GM18502 (cell line): Measurements from ENCODE around the gene GTPBP10.
A peak's percentile ranks its signal among the peaks of the same experiment; 100 is the strongest.
"Not testable (repeated sequence)": the region's sequence is repeated elsewhere in the genome, so short reads cannot be mapped to it uniquely, and the experiment has no call there.

Source experiments
- ATAC-seq: cut with Tn5 transposase; IDR thresholded peaks from one replicate; pipeline ENCODE4 v1.9.1; 2021; ENCODE audit warnings: mild to moderate bottlenecking; ENCODE audit not compliant: unreplicated experiment, poor library complexity

The GTPBP10 gene

GRCh38 chr7:90346336-90347125, at the start of gene GTPBP10:
GTPBP10 (plus strand) TSS chr7:90346716; CDS start chr7:90346742, 26 bp downstream.
- peak; percentile 94 for ATAC-seq

GRCh38 chr7:90298145-90299038, 48.1 kb upstream of the GTPBP10 start:
- peak; percentile 82 for ATAC-seq

DNA sequence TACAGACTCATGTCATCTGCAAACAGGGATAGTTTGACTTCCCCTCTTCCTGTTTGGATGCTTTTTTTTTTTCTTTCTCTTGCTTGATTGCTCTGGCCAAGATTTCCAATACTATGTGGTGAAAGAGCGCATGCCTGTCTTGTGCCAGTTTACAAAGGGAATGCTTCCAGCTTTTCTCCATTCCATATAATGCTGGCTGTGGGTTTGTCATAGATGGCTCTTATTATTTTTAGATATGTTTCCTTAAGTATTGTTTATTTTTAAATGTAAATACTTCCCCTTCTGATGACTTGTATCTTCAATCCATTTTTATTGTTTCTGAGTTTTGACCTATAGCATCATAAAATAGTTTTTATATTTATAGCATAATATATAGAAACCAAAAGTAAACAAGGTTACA, 43.3 kb upstream of the GTPBP10 start:
- ATAC-seq = no peak

DNA sequence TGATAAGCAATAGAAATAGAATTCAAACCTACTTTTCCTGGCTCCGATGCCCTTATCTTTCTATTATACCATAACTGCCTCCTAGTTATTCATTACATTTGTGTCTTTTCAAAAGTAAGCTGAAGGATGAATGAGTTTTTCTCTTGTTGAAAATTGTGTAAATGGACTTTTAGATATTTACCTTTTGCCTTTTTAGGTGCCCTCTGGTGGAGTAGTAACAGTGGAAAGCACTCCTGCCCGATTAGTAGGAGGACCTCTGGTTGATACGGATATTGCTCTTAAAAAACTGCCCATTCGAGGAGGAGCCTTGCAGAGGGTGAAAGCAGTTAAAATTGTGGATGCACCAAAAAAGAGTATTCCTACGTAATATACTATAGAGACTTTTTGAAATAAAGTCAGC, 36.6 kb upstream of the GTPBP10 start:
- no peak for ATAC-seq

DNA sequence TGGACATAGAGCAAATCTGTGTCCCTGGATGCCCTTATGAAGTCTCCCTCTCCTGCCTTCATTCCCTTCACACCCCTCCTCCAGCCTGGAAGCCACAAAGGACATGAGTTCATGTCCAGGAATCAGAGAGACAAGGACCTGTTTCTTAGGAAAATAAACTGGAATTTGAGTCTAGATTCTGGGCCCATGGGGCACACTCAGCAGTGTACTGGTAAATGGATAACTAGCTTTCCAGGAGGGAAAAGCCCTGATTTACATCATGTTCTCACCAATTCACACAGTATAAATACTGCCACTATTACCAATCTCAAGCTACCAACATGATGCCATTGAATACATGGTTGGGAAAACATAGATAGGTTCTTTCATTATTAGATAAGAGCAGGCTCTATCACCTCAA, 35.3 kb upstream of the GTPBP10 start:
- no peak for ATAC-seq

GRCh38 chr7:90312745-90313144, 33.8 kb upstream of the GTPBP10 start:
- ATAC-seq = no peak

DNA sequence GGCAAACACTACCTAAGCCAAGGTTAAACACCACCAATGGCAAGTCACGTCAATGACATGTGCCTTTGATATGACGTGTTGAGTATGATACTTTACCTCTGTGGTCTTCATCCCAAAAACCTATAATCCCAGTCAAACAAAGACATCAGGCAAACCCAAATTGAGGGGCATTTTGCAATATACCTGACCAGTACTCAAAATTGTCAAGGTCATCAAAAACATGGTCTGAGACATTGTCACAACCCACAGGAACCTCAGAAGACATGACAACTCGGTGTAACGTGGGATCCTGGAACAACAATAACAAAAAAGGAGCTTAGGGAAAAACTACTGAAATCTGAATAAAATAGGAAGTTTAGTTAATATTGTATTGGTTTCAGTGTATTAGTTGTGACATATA, 32.6 kb upstream of the GTPBP10 start:
- no peak for ATAC-seq

DNA sequence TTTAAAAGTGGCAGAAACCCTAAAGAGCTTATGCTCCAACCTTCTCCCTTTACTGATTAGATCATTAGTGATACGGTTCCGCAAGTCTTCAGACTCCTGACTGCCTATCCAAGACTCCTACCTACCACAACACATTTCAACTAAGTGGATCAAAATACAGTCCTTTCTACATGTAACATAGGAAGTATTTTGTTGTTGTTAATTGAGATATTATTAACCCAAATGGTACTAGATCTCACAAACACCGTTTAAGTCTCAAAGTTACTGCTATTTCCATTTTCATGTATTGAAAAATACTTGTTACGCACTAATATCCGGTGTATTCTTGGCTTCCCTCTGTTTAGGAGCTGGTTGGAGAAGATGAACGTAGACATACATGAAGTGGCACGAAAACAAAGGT, 26.5 kb upstream of the GTPBP10 start:
- no peak for ATAC-seq

GRCh38 chr7:90320418-90320800, 26.1 kb upstream of the GTPBP10 start:
- no peak for ATAC-seq

GRCh38 chr7:90320801-90321494, 25.6 kb upstream of the GTPBP10 start, which contains the start of gene FAM237B:
FAM237B (minus strand) TSS chr7:90321304; CDS start chr7:90319748, 1,556 bp downstream.
- ATAC-seq = no peak

DNA sequence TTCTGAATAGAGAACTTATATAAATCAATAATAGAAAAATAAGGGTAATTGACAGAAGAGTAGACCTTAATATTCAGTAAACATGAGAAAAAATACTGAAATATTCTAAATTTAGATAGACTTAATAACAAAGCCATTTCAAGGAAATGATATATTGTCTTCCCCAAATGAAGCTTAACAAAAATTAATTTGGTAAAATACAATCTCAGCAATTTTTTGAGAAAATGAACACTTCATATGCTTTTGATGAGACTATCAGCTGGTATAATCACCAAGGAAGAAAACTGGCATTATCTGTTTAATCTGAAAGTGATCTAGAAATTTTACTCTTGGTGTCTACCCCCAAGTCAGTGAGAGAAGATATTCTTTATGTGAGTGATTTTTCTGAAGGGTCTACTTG, 23.7 kb upstream of the GTPBP10 start:
- no peak for ATAC-seq

DNA sequence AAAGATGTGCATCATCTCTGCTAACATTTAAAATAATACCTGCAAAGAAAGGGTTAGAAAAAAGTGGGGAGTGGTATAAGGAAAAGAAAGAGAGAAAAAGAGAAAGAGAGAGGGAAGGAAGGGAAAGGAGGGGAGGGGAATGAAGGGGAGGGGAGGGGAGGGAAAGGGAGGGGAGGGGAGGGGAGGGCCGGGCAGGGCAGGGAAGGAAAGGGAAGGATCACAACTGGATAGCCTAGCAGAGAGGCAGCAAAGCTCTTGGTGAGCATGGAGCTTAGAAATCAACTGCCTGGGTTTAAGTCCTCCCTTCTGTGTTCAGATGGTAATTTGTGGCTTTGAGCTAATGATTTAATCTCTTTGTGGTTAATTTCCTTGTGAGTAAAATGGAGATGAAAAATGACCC, 20.0 kb upstream of the GTPBP10 start:
- ATAC-seq = no peak

DNA sequence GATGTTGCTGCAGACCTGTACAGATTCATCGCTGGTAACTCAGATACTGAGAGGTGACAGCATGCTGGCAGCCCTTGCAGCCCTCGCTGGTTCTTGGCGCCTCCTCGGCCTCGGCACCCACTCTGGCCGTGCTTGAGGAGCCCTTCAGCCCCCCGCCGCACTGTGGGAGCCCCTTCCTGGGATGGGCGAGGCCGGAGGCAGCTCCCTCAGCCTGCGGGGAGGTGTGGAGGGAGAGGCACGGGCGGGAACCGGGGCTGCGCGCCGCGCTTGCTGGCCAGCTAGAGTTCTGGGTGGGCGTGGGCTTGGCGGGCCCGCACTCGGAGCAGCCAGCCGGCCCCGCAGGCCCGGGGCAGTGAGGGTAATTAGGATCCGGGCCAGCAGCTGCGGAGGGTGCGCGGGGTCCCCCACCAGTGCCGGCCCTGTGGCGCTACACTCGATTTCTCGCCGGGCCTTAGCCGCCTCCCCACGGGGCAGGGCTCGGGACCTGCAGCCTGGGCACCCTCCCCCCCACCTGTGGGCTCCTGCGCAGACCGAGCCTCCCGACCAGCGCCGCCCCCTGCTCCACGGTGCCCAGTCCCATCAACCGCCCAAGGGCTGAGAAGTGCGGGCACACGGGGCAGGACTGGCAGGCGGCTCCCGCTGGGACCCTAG, 12.2 kb upstream of the GTPBP10 start:
- ATAC-seq = no peak

- not testable (repeated sequence) for ATAC-seq
Observed at GRCh38 chr7:90334926-90335325, 11.6 kb upstream of the GTPBP10 start.

DNA sequence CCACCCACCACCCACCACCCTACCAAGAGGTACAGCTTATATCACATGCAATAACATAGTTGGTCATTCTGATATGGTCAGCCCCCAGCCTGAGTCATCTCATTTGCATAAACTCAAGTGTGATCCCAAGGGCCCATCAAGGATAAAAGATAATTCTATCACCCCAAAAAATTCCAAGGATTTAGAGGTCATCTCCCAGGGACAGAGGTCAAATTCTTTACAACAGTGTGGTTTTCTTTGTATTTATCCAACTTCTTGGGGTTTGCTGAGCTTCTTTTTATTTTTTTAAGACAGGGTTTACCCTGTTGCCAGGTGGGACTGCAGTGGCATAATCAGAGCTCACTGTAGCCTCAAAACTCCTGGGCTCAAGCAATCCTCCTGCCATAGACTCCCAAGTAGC, 9.4 kb upstream of the GTPBP10 start:
- no peak for ATAC-seq

DNA sequence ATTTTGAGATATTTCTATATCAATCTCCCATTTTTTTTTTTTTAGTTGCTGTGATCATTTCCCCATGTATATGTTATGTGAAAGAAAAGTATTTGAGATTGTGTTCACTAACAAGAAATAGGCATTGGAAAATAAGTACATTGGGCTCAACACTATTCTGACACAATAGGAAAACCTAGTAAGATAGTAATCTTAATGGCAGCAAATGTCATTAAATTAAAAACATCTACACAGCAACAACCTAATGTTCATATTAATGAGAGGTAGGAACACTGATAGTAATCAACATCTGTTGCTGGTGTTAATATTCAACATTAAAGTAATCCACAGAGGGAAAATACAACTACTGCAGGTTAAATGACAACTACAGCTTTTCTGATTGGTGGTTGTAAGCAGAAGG, 1.5 kb upstream of the GTPBP10 start:
- no peak for ATAC-seq

DNA sequence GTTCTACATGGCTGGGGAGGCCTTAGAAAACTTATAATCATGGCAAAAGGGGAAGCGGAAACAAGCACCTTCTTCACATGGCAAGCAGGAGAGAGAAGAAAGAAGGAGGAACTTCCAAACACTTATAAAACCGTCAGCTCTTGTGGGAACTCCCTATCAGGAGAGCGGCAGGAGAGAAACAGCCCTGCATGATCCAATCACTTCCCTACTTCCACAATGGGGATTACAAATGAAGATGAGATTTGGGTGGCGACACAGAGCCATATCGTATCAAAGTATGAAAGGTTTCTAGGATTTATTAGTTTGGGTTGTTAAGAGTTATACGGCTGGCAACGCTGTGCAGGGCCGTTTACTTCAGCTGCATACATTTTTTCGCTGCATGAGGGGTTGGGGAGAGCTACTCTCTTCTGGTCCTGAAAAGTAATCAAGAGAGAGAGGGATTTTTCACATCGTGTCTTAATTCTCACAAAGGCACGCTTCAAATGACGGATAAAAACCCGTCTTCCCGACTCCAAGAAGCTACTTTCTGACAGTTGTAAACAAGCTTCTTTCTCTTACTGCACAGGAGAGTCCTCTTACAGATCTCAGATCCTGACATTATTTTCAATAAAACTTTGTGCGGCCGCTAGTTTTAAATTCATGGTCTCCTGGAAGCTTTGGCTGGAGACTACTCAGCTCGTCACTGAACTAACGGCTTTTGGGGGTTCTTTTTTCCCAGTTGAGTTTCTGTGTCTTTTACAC, 751 bp upstream of the GTPBP10 start:
- peak; percentile 26 for ATAC-seq

DNA sequence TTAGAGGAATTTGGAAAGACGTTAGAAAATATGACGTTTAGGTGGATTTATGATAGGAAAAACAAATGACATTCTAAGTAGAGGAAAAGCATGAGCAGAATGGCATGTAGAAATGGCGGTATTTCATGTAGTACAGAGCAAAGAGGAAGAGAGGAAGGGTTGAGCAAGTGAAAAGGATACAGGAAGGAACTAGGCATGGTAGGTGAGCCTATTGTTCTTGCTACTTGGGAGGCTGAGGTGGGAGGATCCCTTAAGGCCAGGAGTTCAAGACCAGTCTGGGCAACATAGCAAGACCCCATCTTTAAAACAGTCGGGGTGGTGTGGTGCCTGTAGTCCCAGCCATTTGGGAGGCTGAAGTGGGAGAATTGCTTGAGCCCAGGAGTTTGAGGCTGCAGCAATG, 1.2 kb downstream of the GTPBP10 start:
- ATAC-seq = no peak

DNA sequence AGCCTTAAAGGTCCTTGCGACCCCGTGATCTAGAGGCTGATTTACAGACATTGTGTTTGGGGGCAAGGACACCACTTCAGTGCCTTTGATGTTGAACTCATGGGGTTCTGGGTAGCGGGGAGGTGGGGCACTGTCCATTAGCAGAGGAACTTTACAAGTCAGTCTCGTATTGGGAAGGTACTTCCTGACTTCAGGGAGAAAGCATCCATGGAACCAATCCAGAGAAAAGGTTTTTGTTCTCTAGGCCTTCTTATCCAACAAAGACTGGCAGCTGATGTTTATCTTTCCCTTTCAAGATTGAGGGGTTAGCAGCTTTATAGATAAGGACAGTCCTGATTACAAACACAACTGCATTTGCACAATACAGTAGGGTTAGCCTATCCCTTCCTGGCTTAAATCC, 2.8 kb downstream of the GTPBP10 start:
- no peak for ATAC-seq

DNA sequence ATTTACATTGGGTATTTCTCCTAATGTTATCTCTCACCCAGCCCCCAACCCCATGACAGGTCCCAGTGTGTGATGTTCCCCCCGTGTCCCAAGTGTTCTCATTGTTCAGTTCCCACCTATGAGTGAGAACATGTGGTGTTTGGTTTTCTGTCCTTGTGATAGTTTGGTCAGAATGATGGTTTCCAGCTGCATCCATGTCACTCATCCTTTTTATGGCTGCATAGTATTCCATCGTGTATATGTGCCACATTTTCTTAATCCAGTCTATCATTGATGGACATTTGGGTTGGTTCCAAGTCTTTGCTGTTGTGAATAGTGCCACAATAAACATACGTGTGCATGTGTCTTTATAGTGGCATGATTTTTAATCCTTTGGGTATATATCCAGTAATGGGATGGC, 3.5 kb downstream of the GTPBP10 start:
- ATAC-seq = not testable (repeated sequence)
